Activated naive CD4-positive, alpha-beta T cell treated with Interleukin-2 at 50 U/mL for 16 hours (primary cell): ENCODE results near the gene SMAP1.
"Not testable (repeated sequence)": the region's sequence is repeated elsewhere in the genome, so short reads cannot be mapped to it uniquely, and the experiment has no call there.

Experiments used
- DNase-seq: peaks from one replicate; pipeline ENCODE4 v3.0.0-alpha.2; 2020

The SMAP1 gene

GRCh38 chr6:70742462-70742861 is 74.8 kb downstream of the SMAP1 start:
- not testable (repeated sequence) for DNase-seq

DNA sequence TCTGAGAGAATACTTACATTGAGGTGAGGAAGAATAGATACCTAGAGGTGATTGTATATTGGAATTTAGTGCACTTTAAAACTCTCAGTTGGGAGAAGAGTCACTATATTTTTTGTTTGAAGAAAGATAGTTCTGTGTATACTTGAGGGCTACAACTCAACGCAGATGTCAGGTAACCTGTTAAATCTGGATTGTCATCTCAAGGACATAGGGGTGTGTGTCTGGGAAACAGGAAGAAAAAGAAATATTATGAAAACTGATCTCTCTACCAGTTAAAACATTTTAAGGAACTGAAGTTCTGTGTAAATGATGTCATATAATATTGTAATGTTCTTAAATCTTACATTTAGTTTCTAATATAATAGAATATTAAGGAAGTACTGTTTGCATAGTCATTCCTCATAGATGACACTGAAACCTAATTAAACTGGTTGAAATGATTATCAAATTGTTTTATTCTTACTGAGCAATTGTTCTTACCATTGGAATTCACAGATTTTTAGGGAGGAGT is 86.2 kb downstream of the SMAP1 start:
- DNase-seq = no peak

- no peak for DNase-seq
Measured at GRCh38 chr6:70758883-70759282, 91.2 kb downstream of the SMAP1 start.

DNA sequence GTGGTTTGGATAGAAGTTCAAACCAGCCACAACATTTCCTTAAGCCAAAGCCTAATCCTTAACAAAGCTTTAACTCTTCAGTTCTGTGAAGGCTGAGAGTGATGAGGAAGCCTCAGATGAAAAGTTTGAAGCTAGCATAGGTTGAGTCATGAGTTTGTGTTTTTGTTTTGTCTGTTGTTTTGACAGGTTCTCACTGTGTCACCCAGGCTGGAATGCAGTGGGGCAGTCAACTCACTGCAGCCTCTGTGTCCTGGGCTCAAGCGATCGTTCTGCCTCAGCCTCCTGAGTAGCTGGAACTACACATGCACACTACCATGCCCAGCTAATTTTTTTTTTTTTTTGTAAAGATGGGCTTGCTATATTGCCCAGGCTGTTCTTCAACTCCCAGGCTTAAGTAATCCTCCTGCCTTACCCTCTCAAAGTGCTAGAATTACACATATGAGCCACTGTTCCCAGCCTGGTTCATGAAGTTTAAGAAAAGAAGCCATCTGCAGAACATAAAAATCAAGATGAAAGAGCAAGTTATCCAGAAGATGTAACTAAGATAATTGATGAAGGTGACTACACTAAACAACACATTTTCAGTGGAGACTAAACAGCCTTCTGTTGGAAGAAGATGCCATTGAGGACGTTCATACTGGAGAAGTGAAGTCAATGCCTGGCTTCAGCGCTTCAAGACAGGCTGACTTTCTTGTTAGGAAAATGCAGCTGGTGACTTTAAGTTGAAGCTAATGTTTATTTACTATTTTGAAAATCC is 96.2 kb downstream of the SMAP1 start:
- DNase-seq = no peak

GRCh38 chr6:70764706-70765105 is 97.0 kb downstream of the SMAP1 start:
- DNase-seq = no peak

- DNase-seq = not testable (repeated sequence)
Measured at GRCh38 chr6:70771351-70771750, 103.7 kb downstream of the SMAP1 start.

GRCh38 chr6:70779934-70780333 is 112.3 kb downstream of the SMAP1 start:
- no peak for DNase-seq

GRCh38 chr6:70790483-70791224 is 123.0 kb downstream of the SMAP1 start:
- no peak for DNase-seq

DNA sequence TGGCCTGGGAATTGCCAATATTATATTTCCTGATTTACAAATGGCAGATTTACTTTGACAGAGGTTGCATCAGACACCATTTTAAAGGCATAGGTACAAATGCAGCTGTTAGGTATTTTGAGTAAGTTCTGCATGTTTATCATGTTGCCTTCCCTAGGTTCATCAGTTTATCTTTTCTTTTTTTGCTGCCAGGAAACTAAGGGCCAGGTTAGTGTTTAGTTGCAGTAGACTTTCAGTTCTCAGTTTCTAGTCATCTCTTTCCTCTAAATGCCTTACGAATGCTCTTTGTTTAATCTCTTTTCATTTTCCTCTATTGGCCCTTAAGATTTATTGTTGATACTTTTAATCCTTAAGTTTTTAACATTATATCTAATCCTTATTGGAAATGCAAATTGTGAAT is 129.9 kb downstream of the SMAP1 start:
- no peak for DNase-seq

DNA sequence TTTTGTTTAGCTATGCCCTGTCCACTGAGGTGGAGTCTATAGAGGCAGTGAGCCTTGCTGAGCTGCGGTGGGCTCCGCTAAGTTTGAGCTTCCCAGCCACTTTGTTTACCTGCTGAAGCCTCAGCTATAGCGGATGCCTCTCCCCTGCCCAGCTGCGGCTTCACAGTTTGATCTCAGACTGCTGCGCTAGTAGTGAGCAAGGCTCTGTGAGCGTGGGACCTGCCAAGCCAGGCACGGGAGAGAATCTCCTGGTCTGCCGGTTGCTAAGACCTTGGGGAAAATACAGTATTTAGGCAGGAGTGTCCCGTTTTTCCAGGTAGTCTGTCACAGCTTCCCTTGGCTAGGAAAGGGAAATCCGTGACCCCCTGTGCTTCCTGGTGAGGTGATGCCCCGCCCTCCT is 138.4 kb downstream of the SMAP1 start:
- DNase-seq = no peak

GRCh38 chr6:70811788-70812187 is 144.1 kb downstream of the SMAP1 start:
- DNase-seq = no peak

DNA sequence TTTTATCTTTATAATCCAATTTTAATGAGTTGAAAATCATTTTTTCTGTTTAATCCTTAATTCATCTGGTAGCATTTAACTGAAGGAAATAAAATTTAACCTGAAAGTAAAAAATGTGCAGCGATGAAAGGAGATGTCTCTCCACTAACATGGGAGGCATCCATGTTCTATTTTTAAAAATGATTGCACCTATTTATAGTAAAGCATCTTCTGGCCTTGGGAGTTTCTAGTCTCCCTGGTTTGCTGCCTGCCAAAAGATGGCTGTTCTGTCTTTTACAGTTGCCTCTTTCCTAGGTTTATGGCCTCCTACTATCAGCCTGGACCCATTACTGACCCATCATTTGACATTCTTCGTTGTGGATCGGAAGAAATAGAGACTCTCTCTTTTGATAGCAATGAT is 146.2 kb downstream of the SMAP1 start:
- DNase-seq = no peak

GRCh38 chr6:70819646-70820045 is 152.0 kb downstream of the SMAP1 start:
- DNase-seq = no peak

DNA sequence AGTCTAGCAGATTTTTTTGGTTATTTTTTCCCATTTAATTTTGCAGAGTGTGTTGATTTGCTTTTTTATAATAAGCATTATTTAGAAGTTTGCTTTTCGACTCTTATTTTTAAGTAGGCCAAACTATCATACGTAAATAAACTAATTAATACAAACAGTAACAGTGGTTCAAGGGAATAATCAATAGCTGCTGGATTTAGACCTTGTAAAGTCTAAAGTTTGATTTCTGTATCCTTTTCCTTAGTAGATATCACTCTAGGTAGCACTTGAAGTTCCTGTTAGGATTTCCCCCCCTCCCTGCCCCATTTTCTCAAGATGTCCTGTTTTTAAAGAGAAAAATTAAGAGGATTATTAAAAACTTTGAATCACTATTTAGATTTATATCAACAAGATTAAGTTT is 153.1 kb downstream of the SMAP1 start:
- no peak for DNase-seq

GRCh38 chr6:70821751-70822150 is 154.1 kb downstream of the SMAP1 start:
- DNase-seq = no peak

DNA sequence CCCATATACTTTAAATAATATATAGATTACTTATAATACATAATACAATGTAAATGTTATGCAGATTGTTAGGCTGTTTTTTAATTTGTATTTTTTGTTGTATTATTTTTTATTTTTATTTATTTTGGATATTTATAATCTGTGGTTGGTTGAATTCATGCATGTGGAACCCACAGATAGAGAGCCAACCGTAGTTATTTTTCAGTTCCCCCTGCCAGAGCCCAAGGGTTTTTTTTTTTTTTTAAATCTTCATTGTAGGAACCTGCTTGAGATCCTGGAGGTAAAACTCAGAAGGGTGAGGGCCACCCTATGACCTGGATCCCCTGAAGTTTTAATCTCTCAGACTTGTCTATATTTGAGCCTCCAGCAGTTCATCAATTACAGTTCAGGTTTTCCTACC is 156.0 kb downstream of the SMAP1 start:
- no peak for DNase-seq

DNA sequence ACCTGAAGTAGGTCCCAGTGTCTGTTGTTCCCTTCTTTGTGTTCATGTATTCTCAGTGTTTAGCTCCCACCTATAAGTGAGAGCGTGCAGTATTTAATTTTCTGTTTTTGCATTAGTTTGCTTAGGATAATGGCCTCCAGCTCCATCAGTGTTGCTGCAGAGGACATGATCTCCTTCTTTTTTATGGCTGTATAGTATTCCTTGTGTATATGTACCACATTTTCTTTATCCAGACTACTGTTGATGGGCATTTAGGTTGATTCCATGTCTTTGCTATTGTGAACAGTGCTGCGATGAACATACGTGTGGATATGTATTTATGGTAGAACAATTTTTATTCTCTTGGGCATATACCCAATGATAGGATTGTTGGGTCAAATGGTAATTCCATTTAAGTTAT is 163.7 kb downstream of the SMAP1 start:
- DNase-seq = no peak

DNA sequence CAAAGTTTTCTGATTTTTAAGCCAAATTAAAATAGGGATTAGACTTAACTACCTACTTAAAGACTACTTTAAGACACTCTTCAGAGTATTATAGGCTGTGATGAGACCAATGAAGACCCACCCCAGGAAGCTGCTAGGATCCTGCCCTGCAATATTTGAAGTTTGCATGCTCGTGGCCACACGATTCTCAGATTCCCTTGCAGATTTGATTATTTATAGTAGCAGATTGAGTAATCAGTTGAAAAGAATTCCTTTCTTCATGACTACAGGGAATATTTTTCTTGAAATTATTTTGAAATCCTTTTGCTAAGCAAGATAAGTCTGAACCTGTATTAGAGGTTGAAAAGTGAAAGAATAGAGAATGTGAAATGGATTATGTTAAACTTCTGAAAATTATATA is 166.8 kb downstream of the SMAP1 start:
- DNase-seq = no peak

- no peak for DNase-seq
Measured at GRCh38 chr6:70838907-70839285, 171.2 kb downstream of the SMAP1 start.

- no peak for DNase-seq
Measured at GRCh38 chr6:70839286-70840266, 171.9 kb downstream of the SMAP1 start.

- no peak for DNase-seq
Measured at GRCh38 chr6:70841112-70841511, 173.4 kb downstream of the SMAP1 start.

DNA sequence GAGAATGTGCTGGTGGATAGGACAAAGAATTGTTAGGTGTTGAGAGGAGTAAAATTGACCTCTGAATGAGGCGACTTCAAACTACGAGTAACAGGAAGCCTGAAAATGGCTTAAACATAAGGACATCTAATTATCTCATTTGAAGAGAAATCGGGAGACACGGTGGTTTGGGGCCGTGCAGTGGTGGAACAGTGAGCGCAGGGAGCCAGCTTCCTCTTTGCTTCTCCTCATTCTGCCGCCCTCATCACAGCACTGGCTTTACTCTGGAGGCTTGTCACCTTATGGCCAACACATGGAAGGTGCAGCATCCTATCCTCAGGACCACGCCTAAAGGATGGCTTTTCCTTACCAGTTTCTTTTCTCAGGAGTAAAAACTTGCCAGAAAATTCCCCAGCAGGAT is 174.9 kb downstream of the SMAP1 start:
- no peak for DNase-seq

DNA sequence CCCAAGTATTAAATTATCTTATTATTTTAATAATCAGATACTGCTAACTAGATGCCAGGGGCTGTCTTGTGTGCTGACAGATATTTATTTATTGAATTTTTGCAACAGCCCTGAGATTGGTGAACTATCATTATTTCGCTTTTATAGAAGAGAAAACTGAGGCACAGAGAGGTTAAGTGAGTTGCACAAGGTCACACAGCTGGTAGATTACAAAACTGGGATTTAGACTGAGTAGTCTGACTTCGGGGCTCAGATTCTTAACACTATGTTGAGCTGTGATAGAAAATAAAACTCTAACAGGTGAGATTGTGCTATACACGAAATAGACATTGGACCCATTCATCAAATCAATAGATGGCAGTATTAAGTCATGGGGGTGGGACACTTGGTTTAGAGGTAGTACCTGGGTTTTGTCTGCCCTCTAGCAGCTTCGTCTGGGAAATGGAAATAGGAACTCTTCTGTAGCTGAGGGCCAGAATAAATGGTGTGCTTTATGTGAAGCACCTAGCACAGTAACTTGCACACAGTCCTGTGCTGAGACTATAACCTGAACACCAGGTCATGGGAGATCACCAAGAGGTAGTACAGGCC is 175.7 kb downstream of the SMAP1 start:
- no peak for DNase-seq
